ENCODE measurements around the gene NKPD1.

- TF ChIP-seq CTCF (IDR thresholded peaks at IDR 0.05) (no peak), POLR2A (IDR thresholded peaks at IDR 0.05) (no peak)
These were observed 29.7 kb downstream of the NKPD1 start for GRCh38 chr19:45130888-45131615.
